ENCODE measurements around the gene WSB1.

DNA sequence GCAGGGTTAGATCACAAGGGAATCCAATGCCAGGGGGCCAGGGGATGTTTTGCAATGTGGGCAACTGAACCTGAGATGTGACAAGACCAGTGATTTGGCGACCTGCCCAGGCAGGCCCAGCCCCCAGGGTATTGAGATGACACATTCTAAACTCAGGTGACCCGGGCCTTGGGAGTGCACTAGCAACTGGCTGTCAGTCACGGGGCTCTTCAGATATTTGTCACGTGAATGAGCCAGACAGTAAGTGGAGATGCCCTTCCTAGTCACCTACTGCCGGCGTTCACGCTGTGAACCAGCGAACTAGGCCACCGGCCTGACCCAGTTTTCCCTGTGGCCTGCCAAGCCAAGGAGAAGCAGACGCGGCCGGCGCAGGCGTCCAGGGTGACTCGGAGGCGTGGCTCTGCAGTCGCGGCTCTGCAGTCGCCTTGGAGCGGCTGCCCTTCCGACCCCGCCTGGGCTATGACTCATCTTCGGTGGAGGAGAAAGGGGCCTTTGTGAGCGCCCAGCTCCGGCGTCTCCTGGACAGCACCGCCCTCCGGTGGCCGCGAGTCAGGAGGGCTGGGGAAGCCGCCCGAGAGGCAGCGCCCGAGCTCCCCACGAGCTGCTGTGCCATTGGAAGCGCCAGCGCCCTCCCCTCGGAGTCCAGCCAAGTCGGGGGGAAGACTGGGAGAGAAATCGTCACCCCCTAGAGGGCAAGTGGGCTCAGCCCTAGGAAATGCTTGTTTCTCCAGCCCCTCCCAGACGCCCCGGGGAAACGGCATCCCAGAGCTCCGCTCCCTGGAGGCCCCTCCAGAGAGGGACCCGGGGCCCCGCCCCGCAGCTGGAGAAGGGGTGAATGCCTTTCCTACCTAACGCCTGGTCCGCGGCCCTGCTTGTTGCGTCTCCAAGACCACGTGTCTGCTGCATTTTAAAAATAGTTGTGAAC lies 38.8 kb downstream of the WSB1 start:
- TF ChIP-seq, protein P1, sequence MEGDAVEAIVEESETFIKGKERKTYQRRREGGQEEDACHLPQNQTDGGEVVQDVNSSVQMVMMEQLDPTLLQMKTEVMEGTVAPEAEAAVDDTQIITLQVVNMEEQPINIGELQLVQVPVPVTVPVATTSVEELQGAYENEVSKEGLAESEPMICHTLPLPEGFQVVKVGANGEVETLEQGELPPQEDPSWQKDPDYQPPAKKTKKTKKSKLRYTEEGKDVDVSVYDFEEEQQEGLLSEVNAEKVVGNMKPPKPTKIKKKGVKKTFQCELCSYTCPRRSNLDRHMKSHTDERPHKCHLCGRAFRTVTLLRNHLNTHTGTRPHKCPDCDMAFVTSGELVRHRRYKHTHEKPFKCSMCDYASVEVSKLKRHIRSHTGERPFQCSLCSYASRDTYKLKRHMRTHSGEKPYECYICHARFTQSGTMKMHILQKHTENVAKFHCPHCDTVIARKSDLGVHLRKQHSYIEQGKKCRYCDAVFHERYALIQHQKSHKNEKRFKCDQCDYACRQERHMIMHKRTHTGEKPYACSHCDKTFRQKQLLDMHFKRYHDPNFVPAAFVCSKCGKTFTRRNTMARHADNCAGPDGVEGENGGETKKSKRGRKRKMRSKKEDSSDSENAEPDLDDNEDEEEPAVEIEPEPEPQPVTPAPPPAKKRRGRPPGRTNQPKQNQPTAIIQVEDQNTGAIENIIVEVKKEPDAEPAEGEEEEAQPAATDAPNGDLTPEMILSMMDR (IDR thresholded peaks at IDR 0.05): peak; percentile 88
- TF ChIP-seq PBX3 (IDR thresholded peaks at IDR 0.05) (peak; percentile 65), IRF3 (IDR thresholded peaks at IDR 0.05; ENCODE audit: low read depth, low read length) (no peak), EZH2phosphoT487 (IDR thresholded peaks at IDR 0.05; ENCODE audit: borderline replicate concordance, low read depth) (no peak), RAD21 (IDR thresholded peaks at IDR 0.05; ENCODE audit: low read length) (peak; percentile 94), TEAD4 (IDR thresholded peaks at IDR 0.05; ENCODE audit: borderline replicate concordance, insufficient read depth) (peak; percentile 34; the same call in 1 of the 2 replicates)
- TF ChIP-seq, protein P2, sequence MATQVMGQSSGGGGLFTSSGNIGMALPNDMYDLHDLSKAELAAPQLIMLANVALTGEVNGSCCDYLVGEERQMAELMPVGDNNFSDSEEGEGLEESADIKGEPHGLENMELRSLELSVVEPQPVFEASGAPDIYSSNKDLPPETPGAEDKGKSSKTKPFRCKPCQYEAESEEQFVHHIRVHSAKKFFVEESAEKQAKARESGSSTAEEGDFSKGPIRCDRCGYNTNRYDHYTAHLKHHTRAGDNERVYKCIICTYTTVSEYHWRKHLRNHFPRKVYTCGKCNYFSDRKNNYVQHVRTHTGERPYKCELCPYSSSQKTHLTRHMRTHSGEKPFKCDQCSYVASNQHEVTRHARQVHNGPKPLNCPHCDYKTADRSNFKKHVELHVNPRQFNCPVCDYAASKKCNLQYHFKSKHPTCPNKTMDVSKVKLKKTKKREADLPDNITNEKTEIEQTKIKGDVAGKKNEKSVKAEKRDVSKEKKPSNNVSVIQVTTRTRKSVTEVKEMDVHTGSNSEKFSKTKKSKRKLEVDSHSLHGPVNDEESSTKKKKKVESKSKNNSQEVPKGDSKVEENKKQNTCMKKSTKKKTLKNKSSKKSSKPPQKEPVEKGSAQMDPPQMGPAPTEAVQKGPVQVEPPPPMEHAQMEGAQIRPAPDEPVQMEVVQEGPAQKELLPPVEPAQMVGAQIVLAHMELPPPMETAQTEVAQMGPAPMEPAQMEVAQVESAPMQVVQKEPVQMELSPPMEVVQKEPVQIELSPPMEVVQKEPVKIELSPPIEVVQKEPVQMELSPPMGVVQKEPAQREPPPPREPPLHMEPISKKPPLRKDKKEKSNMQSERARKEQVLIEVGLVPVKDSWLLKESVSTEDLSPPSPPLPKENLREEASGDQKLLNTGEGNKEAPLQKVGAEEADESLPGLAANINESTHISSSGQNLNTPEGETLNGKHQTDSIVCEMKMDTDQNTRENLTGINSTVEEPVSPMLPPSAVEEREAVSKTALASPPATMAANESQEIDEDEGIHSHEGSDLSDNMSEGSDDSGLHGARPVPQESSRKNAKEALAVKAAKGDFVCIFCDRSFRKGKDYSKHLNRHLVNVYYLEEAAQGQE (IDR thresholded peaks at IDR 0.05; ENCODE audit: low read depth, low read length): no peak
- TF ChIP-seq, protein P3, sequence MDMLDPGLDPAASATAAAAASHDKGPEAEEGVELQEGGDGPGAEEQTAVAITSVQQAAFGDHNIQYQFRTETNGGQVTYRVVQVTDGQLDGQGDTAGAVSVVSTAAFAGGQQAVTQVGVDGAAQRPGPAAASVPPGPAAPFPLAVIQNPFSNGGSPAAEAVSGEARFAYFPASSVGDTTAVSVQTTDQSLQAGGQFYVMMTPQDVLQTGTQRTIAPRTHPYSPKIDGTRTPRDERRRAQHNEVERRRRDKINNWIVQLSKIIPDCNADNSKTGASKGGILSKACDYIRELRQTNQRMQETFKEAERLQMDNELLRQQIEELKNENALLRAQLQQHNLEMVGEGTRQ (IDR thresholded peaks at IDR 0.05; ENCODE audit: borderline replicate concordance, low read depth, low read length): no peak
